Activated CD4-positive, alpha-beta T cell treated with anti-CD3 and anti-CD28 coated beads for 24 hours (primary cell): ENCODE results near the gene RAB12.

Source experiments
- DNase-seq, 2 donors: peaks; one replicate each; pipeline ENCODE4 v3.0.0-alpha.2; 2020; ENCODE audit warnings: low read depth in 2 of 2

RAB12 gene

DNA sequence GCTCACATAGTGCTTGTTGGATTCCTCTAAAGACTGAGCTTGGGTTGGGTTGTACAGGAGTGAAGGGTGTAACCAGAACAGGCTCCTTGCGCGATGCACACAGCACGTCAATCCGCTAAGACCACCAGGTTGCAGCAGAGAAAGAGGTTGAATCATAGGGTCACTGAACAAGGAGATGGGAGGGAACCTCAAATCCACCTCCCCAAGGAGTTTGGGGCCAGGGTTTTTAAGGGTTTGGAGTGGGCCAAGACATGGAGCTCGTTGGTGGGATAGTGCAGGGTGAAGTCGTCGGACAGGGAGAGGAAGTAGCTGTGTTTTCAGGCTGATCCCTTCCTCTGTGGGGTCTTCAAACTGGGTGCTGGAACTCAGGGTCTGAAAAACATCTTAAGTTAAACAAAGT is 75.3 kb downstream of the RAB12 start:
- no peak for DNase-seq

DNA sequence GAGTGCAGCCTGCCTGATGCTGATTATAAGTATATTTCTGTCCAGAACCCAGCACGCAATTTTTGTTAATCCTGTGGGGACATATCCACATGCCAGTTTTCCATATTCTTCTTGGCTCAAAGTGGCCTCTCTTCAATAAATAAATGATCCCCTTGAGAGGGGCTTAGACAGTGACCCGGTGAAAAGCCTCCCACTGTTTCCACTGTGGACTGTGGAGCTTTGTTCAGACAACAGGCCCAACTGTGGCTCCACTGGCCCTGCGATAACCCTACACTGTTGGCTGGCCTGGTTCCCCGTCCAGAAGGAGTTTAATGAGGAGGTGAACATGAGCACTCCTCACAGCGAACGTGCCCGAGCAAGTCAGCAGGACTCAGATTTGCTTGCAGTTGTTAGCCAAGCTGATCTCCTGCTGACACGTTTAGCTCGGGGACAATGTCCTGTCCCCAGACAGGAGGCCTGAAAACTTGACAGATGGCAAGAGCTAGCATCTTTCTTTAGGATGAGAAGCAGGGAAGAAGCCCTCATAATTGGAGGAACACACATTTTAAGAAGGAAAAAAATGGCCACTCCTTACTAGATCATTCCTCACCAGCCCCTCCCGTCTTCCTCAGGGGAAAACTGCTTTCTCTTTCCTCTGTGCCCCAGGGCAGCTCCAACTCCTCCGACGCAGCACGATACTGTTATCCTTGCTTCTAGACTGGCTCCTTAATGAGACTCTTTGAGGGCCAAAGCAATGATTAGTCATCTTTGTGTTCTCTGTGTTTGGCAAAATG is 76.1 kb downstream of the RAB12 start:
- no peak for DNase-seq

DNA sequence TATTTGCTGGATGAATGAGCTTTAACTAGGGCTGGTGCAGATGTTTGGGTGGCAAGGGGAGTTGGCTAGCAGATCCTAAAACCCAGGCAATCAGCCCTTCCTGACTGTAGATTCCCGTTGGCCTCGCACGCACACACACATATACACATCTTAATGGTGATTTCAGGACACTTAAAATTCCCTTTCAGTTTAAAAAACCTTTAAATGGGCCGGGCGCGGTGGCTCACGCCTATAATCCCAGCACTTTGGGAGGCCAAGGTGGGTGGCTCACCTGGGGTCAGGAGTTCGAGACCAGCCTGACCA is 76.6 kb downstream of the RAB12 start:
- DNase-seq, result no peak

DNA sequence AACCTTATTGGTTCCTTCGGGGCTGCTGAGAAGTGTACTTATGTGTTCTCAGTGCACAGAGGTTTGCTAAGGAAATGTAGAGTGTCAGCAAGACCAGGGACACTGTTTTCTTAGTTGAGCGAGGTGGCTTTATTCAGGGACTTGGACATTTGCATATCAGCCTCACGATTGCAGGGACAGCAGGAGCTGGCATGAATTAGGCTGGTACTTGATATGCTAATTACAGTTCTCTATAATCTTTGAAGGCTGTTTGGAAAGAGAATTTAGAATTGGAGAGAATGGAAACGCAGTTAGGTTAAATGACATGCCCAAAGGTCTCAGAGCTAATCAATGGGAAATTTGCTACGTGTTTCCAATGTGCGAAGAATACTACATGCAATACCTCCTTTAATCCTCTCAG is 77.4 kb downstream of the RAB12 start:
- DNase-seq, result no peak

DNA sequence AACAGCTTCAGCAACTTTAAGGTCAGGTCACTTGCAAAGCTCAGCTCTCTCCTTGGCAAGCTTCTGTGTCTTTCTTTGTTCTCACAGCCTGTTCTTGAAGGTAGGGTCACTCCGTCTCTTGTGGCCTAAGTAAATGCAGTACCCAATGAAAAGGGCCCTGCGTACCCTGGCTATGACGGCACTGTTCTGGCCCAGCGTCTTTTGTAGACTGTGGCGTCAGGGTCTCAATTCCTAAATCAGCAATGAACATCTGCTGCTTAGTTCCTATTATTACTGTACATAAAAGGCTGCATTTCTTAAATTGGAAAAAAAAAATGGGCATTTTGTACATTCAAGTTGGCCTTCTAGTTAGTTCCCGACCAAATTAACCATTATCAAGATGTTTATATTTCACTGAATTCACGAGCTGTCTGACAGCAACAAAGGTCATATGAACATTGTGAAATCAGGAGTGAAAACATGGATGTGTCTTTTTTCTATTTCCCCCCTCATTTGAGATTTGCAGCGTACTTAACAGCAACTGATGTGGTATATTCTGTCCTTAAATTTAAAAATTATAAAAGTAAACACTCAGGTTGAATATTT is 79.1 kb downstream of the RAB12 start:
- no peak for DNase-seq

DNA sequence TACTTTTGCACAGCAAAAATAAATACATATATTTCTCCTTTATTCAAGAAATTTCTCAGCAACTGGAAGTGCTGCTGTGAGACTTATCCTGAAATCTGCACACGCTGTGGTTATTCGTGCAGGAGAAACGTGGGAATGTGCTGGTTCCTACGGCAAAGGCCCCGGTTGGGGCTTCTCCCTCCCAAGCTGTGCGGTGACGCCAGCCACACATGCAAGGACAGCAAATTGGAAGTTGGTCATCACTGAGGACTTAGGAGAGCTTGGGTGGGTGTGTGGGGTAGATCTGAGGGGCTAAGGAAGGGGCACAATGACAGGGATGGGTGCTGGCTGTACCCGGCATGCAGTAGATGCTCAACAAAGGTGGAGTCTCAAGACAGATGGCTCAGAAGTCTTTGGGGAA is 79.6 kb downstream of the RAB12 start:
- DNase-seq, result no peak
